ENCODE results near the gene DSN1. TPM values are rescaled to one million over a fixed set of nuclear protein-coding genes. Genes with fewer than 3 reads are reported as not detected.

Gene DSN1
- total and polyA plus RNA-seq, 8 donors: 1.9 to 6.3 (median 3.3) TPM

- H3K36me3 ChIP-seq: peaks cover 0 to 5% (median 0%) of the 10 kb centered on the region in 3 donors
- intact Hi-C loops (cut with DNase I): no loop called here
- H3K9me3 ChIP-seq: no peaks in the 10 kb centered on the region
- DNase-seq (no peak), ATAC-seq (no peak), FAIRE-seq (no peak)
- no peaks in the 10 kb centered on the region for H3K4me1 ChIP-seq
- no peaks in the 10 kb centered on the region for H3K27me3 ChIP-seq
- no peak overlapping the region for H3K27ac ChIP-seq
- H3K4me3 ChIP-seq: no peak overlapping the region
- WGBS, 2 donors: 84 to 85% methylated on average over 9 of the region's 9 CpGs
- no peak for TF ChIP-seq CTCF (IDR thresholded peaks at IDR 0.05)
Measured at GRCh38 chr20:36784900-36785299, 11.3 kb upstream of the DSN1 start.

DNA sequence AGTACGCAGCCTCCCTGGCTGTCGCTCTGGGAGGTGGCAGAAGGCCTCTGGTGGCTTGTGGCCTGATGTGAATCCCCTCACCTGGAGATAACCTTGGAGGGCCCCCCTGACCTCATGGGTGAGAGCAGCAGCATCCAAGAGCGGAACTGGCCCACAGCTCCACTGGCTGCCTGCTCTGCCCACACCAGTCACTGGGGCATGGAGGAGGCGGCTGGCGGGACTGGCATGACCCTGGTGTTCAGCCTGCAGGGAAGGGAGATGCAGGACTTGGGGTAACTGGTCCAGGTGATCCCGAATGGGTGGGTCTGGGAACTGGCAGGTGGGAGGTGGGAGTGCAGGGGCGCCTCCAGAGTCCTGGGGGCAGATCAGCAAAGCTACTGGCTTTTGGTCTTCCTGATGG is 10.6 kb upstream of the DSN1 start:
- DNase-seq (no peak), ATAC-seq (no peak), FAIRE-seq (no peak)
- no peaks in the 10 kb centered on the region for H3K9me3 ChIP-seq
- WGBS, 2 donors: 94 to 95% methylated on average over 7 of the region's 7 CpGs
- no peak overlapping the region for H3K4me3 ChIP-seq
- no peak overlapping the region for H3K27ac ChIP-seq
- no peak for TF ChIP-seq CTCF (IDR thresholded peaks at IDR 0.05)
- intact Hi-C loops (cut with DNase I): no loop called here
- no peaks in the 10 kb centered on the region for H3K4me1 ChIP-seq
- H3K27me3 ChIP-seq: no peaks in the 10 kb centered on the region
- H3K36me3 ChIP-seq: peaks cover 0 to 5% (median 0%) of the 10 kb centered on the region in 3 donors

DNA sequence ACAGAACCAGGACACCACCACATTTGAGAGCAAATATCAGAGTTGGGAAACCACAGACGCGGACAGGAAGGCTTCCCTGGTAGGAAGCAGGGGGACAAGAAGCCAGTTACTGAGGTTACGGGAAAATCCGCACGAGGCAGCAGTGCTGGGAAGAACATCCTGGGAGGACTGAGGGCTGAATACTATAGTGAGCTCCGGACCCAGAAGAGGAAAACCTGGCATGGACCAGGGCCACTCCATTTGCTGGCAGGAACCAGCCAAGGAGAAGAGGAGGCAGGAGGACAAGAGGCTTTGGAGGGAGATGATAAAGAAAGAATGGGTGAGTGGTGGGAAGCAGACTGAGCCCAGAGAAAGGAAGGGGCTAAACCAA is 6.1 kb upstream of the DSN1 start:
- no peak for ATAC-seq
- Histone ChIP-seq H3K4me1 (no peaks in the 10 kb centered on the region), H3K27me3 (no peaks in the 10 kb centered on the region), H3K4me3 (no peak overlapping the region), H3K36me3 (no peaks in the 10 kb centered on the region), H3K27ac (no peak overlapping the region), H3K9me3 (no peaks in the 10 kb centered on the region)
- 63 to 64% methylated on average over 6 of the region's 6 CpGs for WGBS, 2 donors
- no peak for DNase-seq
- no peak for FAIRE-seq
- intact Hi-C loops (cut with DNase I): no loop called here
- TF ChIP-seq CTCF (IDR thresholded peaks at IDR 0.05): no peak

- Histone ChIP-seq H3K4me1 (no peaks in the 10 kb centered on the region), H3K27ac (no peak overlapping the region), H3K4me3 (no peak overlapping the region), H3K36me3 (no peaks in the 10 kb centered on the region), H3K9me3 (no peaks in the 10 kb centered on the region), H3K27me3 (no peaks in the 10 kb centered on the region)
- no peak for FAIRE-seq
- intact Hi-C loops (cut with DNase I): no loop called here
- 41 to 48% methylated on average over 3 of the region's 3 CpGs for WGBS, 2 donors
- no peak for TF ChIP-seq CTCF (IDR thresholded peaks at IDR 0.05)
- ATAC-seq: no peak
- no peak for DNase-seq
Measured at GRCh38 chr20:36778831-36779655, 5.5 kb upstream of the DSN1 start.

GRCh38 chr20:36777576-36777975 is 4.0 kb upstream of the DSN1 start:
- no peaks in the 10 kb centered on the region for H3K9me3 ChIP-seq
- FAIRE-seq (no peak), ATAC-seq (no peak), DNase-seq (no peak)
- intact Hi-C loops (cut with DNase I): no loop called here
- no peak overlapping the region for H3K4me3 ChIP-seq
- no peaks in the 10 kb centered on the region for H3K27me3 ChIP-seq
- no peak overlapping the region for H3K27ac ChIP-seq
- no peak for TF ChIP-seq CTCF (IDR thresholded peaks at IDR 0.05)
- H3K36me3 ChIP-seq: no peaks in the 10 kb centered on the region
- H3K4me1 ChIP-seq: no peaks in the 10 kb centered on the region
- WGBS, 2 donors: 77 to 82% methylated on average over 2 to 3 of the region's 3 CpGs
